ENCODE results near the gene PRRG4.

DNA sequence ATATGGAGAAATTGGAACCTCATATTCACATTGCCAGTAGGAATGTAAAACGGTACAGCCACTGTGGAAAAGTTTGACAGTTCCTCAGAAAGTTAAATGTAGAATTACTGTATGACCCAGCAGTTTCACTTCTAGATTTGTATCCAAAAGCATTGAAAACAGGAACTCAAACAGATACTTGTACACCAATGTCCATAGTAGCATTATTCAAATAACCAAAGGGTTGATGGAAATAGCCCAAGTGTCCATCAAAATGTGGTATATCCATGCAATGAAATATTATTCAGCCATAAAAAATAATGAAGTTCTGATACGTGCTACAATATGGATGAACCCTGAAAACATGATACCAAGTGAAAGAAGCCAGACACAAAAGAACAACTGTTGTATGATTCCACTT lies 17.8 kb downstream of the PRRG4 start:
- no peak for TF ChIP-seq ZNF3 (CRISPR knock-in tag; IDR thresholded peaks at IDR 0.05)
- no peak for TF ChIP-seq TAF1 (CRISPR knock-in tag; IDR thresholded peaks at IDR 0.05)
- TF ChIP-seq RFXANK (CRISPR knock-in tag; IDR thresholded peaks at IDR 0.05) = no peak
- no peak for TF ChIP-seq POLR2A (IDR thresholded peaks at IDR 0.05; ENCODE audit: insufficient read depth in 1 of 2, low read depth in 2 of 2, low read length in 2 of 2)
- no peak for TF ChIP-seq ZNF253 (CRISPR knock-in tag; IDR thresholded peaks at IDR 0.05; ENCODE audit: borderline replicate concordance)
- TF ChIP-seq ZMYM4 (CRISPR knock-in tag; IDR thresholded peaks at IDR 0.05) = no peak
